Adrenal gland (tissue), 5 donors: ENCODE results near the gene C9.

Experiments
- POLR2A ChIP-seq, 2 donors: fragments of 450-650 bp; IDR thresholded peaks; one replicate each; pipeline ENCODE4 v1.6.1; 2017; ENCODE audit warnings: antibody characterized with exemption in 2 of 2, mild to moderate bottlenecking in 2 of 2, moderate library complexity in 1 of 2
- TF ChIP-seq, protein P1 (sequence below), 6 experiments: fragments of 450-650 bp in 4 of 6; fragments of 200-600 bp in 2 of 6; sonication (generic) in 1 of 6; IDR thresholded peaks; 1 replicate in 5 of 6; 2 replicates in 1 of 6; pipeline versions ENCODE4 v1.5.1 to v1.8.0; 2016 to 2021; ENCODE audit warnings: antibody characterized with exemption in 6 of 6, mild to moderate bottlenecking in 2 of 6, moderate library complexity in 1 of 6
- donor health status: DM: no; HTN: no; CAD: no.

- TF ChIP-seq, protein P1, sequence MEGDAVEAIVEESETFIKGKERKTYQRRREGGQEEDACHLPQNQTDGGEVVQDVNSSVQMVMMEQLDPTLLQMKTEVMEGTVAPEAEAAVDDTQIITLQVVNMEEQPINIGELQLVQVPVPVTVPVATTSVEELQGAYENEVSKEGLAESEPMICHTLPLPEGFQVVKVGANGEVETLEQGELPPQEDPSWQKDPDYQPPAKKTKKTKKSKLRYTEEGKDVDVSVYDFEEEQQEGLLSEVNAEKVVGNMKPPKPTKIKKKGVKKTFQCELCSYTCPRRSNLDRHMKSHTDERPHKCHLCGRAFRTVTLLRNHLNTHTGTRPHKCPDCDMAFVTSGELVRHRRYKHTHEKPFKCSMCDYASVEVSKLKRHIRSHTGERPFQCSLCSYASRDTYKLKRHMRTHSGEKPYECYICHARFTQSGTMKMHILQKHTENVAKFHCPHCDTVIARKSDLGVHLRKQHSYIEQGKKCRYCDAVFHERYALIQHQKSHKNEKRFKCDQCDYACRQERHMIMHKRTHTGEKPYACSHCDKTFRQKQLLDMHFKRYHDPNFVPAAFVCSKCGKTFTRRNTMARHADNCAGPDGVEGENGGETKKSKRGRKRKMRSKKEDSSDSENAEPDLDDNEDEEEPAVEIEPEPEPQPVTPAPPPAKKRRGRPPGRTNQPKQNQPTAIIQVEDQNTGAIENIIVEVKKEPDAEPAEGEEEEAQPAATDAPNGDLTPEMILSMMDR (IDR thresholded peaks at IDR 0.05) = no peak
- no peak for TF ChIP-seq POLR2A (IDR thresholded peaks at IDR 0.05)
Observed at GRCh38 chr5:39301406-39301805, 62.9 kb downstream of the C9 start.
